ENCODE data around the gene SPOCK3.

DNA sequence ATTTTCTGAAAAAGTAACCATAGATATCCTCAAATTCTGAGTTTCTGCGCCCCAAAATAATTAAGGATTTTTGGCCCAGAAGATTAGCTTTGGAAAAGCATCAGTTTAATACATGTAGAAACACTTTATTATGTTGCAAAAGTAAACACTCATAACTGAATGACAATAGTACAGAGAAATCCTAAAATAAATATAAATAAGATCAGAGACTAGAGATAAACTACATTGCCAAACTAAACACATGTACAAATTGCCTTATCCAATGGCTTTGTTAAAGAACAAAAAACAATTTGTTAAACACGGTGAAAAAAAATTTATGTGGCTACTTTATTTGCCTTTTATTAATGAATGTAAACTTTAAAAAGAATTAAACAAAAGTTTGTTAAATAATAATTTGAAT is 17.5 kb downstream of the SPOCK3 start:
- no peak for TF ChIP-seq TAF1 (IDR thresholded peaks at IDR 0.05; ENCODE audit: borderline replicate concordance, low read depth, low read length)
- TF ChIP-seq POLR2A (IDR thresholded peaks at IDR 0.05; ENCODE audit: low read depth, low read length) = no peak
- no peak for TF ChIP-seq POLR2AphosphoS5 (IDR thresholded peaks at IDR 0.05; ENCODE audit: low read depth, low read length)
